Activated B cell treated with CpG ODN at 0.5 μM for 24 hours (primary cell): ENCODE results near the gene CFAP221. TPM values are rescaled to one million over a fixed set of nuclear protein-coding genes. Genes with fewer than 3 reads are reported as not detected.

ENCODE experiments used
- ATAC-seq: fragments of 200-7000 bp; cut with Tn5 transposase; one replicate; pipeline ENCODE4 v1.10.0; 2021; ENCODE audit warnings: low read depth, mild to moderate bottlenecking, moderate library complexity
- CTCF ChIA-PET: fragments of 350-600 bp; sonication (Branson Sonifier 250); formaldehyde crosslinking; loops from one replicate; lab custom pipeline; 2021; ENCODE audit warnings: antibody characterized with exemption; lab: Charles Lee
- POLR2A ChIA-PET: fragments of 350-600 bp; sonication (Branson Sonifier 250); formaldehyde crosslinking; loops from one replicate; lab custom pipeline; 2021; ENCODE audit warnings: antibody characterized with exemption; lab: Charles Lee
- DNase-seq: peaks from one replicate; pipeline ENCODE4 v3.0.0; 2022
- H3K27ac Mint-ChIP-seq: one replicate; pipeline ENCODE4 v1.8.0; 2020; ENCODE audit warnings: mixed read lengths
- H3K27me3 Mint-ChIP-seq: one replicate; pipeline ENCODE4 v1.8.0; 2021; ENCODE audit warnings: mixed read lengths
- H3K36me3 Mint-ChIP-seq: one replicate; pipeline ENCODE4 v1.8.0; 2021; ENCODE audit warnings: low read depth, mixed read lengths
- H3K4me1 Mint-ChIP-seq: one replicate; pipeline ENCODE4 v1.8.0; 2021; ENCODE audit warnings: mixed read lengths
- H3K4me3 Mint-ChIP-seq: one replicate; pipeline ENCODE4 v1.8.0; 2020; ENCODE audit warnings: mild to moderate bottlenecking, mixed read lengths
- H3K9me3 Mint-ChIP-seq: one replicate; pipeline ENCODE4 v1.8.0; 2020; ENCODE audit warnings: mixed read lengths
- intact Hi-C: fragments of 100-400 bp; cut with micrococcal nuclease; formaldehyde crosslinking; loops from one replicate; pipeline ENCODE4 v1.15.1; 2024
- total RNA-seq: library from RNA; stranded (reverse); gene quantifications from 2 replicates; pipeline ENCODE4 v1.2.3, GENCODE V29; 2022
- TF ChIP-seq, protein P1 (sequence below): fragments of 200-600 bp; IDR thresholded peaks from one replicate; pipeline ENCODE4 v1.8.0; 2022; ENCODE audit warnings: antibody characterized with exemption, mild to moderate bottlenecking

CFAP221 gene
- total RNA-seq, 1 donor from 2014 or later: not detected

DNA sequence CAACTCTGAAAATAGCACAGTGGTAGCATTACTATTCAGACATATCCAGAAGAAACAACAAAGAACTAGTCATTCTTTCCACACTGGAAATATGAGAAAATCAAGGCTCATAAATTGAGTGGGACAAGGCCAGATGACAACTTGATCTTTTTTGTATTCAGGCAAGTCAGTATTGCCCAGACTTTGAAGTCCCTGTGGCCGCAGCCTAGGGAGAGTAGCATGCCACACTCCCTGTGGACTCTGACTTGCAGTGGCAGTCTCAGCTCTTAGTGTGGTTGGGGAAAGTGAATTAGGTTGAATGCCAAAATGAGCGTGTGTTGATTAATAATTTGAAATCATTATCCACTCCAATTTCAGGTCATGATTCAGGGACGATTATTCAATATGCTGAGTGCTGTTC is 81.0 kb downstream of the CFAP221 start:
- ChIA-PET CTCF (no interaction called here), POLR2A (no interaction called here)
- ATAC-seq (no peak), DNase-seq (no peak)
- TF ChIP-seq, protein P1, sequence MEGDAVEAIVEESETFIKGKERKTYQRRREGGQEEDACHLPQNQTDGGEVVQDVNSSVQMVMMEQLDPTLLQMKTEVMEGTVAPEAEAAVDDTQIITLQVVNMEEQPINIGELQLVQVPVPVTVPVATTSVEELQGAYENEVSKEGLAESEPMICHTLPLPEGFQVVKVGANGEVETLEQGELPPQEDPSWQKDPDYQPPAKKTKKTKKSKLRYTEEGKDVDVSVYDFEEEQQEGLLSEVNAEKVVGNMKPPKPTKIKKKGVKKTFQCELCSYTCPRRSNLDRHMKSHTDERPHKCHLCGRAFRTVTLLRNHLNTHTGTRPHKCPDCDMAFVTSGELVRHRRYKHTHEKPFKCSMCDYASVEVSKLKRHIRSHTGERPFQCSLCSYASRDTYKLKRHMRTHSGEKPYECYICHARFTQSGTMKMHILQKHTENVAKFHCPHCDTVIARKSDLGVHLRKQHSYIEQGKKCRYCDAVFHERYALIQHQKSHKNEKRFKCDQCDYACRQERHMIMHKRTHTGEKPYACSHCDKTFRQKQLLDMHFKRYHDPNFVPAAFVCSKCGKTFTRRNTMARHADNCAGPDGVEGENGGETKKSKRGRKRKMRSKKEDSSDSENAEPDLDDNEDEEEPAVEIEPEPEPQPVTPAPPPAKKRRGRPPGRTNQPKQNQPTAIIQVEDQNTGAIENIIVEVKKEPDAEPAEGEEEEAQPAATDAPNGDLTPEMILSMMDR: no peak
- Mint-ChIP-seq H3K27ac (no peak overlapping the region), H3K4me3 (no peak overlapping the region), H3K36me3 (no peaks in the 10 kb centered on the region), H3K4me1 (no peaks in the 10 kb centered on the region), H3K9me3 (peaks cover 6% of the 10 kb centered on the region), H3K27me3 (peaks cover 8% of the 10 kb centered on the region)
- intact Hi-C loops: no loop called here

DNA sequence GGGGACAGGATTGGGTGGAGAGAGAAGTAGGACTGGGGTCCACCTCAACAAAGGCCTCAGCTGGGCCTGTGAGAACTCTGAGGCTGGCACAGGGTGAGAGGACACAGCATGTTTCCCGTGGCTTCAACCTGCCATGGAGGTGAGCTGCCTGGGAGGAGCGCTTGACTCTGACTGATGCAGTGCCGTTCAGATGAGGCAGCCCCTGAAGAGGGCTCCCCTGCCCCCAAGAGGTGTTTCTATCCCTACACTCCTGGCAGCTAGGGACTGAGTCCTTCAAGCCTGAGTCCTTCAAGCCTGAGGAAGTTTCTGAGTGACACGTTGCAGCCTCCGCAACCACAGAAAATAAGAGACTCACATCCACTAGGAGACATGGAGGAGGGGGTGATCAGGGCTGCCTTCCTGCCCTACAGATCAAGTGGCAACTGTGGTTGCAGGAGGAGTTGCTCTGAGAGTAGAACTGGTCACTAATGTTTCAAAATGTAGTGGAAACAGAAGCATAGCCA is 85.1 kb downstream of the CFAP221 start:
- Mint-ChIP-seq H3K27ac (no peak overlapping the region), H3K4me1 (no peaks in the 10 kb centered on the region), H3K9me3 (no peaks in the 10 kb centered on the region), H3K36me3 (no peaks in the 10 kb centered on the region), H3K4me3 (no peak overlapping the region), H3K27me3 (peaks cover 8% of the 10 kb centered on the region)
- intact Hi-C loops: no loop called here
- POLR2A ChIA-PET: no interaction called here
- TF ChIP-seq, protein P1: no peak
- CTCF ChIA-PET: interaction anchor here (1.5 kb wide), 1 partner anchor 13 kb away, joined by 3 read pairs; no protein-coding TSS in a partner anchor
- no peak for DNase-seq
- no peak for ATAC-seq

- no peaks in the 10 kb centered on the region for H3K4me1 Mint-ChIP-seq
- no peak overlapping the region for H3K27ac Mint-ChIP-seq
- TF ChIP-seq, protein P1: no peak
- no peak overlapping the region for H3K4me3 Mint-ChIP-seq
- intact Hi-C loops: no loop called here
- DNase-seq: no peak
- CTCF ChIA-PET: interaction anchor here (1.5 kb wide), 1 partner anchor 12 kb away, joined by 3 read pairs; no protein-coding TSS in a partner anchor
- peaks cover 8% of the 10 kb centered on the region for H3K27me3 Mint-ChIP-seq
- POLR2A ChIA-PET: no interaction called here
- no peaks in the 10 kb centered on the region for H3K36me3 Mint-ChIP-seq
- no peaks in the 10 kb centered on the region for H3K9me3 Mint-ChIP-seq
- no peak for ATAC-seq
Measured at GRCh38 chr2:119630121-119630520, 85.9 kb downstream of the CFAP221 start.

GRCh38 chr2:119637371-119637770 is 93.1 kb downstream of the CFAP221 start:
- Mint-ChIP-seq H3K27ac (no peak overlapping the region), H3K4me3 (no peak overlapping the region), H3K4me1 (no peaks in the 10 kb centered on the region), H3K9me3 (no peaks in the 10 kb centered on the region), H3K27me3 (peaks cover 13% of the 10 kb centered on the region), H3K36me3 (no peaks in the 10 kb centered on the region)
- DNase-seq (no peak), ATAC-seq (no peak)
- POLR2A ChIA-PET: no interaction called here
- intact Hi-C loops: no loop called here
- CTCF ChIA-PET: interaction anchor here (8.1 kb wide), 1 partner anchor 23 kb away, joined by 141 read pairs; no protein-coding TSS in a partner anchor
- TF ChIP-seq, protein P1: no peak

DNA sequence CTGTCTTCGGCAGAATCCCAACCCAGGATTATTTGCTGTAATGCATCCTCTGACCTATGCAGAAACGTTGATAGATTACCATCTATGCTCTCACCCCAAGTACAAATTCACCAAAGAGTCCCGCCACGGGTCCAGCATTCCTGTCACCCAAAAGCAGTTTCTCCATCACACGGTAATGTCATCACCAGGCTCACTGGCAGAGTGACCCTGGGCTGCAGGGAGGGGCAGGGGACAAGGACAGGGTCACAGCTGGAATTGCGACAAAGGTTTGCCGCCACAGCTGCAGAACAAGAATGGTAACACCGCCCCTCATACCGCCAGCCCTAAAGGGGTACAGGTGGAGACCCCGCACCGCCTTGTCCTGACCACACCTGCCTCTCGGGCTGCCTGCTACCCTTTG is 94.0 kb downstream of the CFAP221 start:
- peaks cover 10% of the 10 kb centered on the region for H3K27me3 Mint-ChIP-seq
- no peak overlapping the region for H3K4me3 Mint-ChIP-seq
- CTCF ChIA-PET: interaction anchor here (8.1 kb wide), 1 partner anchor 22 kb away, joined by 141 read pairs; no protein-coding TSS in a partner anchor
- intact Hi-C loops: no loop called here
- POLR2A ChIA-PET: no interaction called here
- TF ChIP-seq, protein P1: no peak
- H3K36me3 Mint-ChIP-seq: no peaks in the 10 kb centered on the region
- no peaks in the 10 kb centered on the region for H3K4me1 Mint-ChIP-seq
- no peak overlapping the region for H3K27ac Mint-ChIP-seq
- ATAC-seq (no peak), DNase-seq (no peak)
- H3K9me3 Mint-ChIP-seq: no peaks in the 10 kb centered on the region
